GM21390 (cell line): Measurements from ENCODE around the gene WFDC10B.
"Not testable (repeated sequence)": the region's sequence is repeated elsewhere in the genome, so short reads cannot be mapped to it uniquely, and the experiment has no call there.

Experiments
- ATAC-seq: cut with Tn5 transposase; IDR thresholded peaks from one replicate; pipeline ENCODE4 v1.9.1; 2021; ENCODE audit not compliant: unreplicated experiment

WFDC10B gene

GRCh38 chr20:45704969-45705637, at the start of gene WFDC10B:
TSS of gene WFDC10B (minus strand) at chr20:45705019. CDS start at chr20:45685992, 19,027 bp downstream.
- no peak for ATAC-seq

- ATAC-seq, result no peak
These were observed 47.9 kb upstream of the WFDC10B start for GRCh38 chr20:45752746-45753145.

GRCh38 chr20:45751721-45752120, 46.9 kb upstream of the WFDC10B start:
- ATAC-seq, result no peak

GRCh38 chr20:45745015-45745414, 40.2 kb upstream of the WFDC10B start:
- no peak for ATAC-seq

- ATAC-seq, result no peak
These were observed 37.8 kb upstream of the WFDC10B start for GRCh38 chr20:45742596-45742995.

GRCh38 chr20:45735988-45736387, 31.2 kb upstream of the WFDC10B start:
- no peak for ATAC-seq

GRCh38 chr20:45735552-45735951, 30.7 kb upstream of the WFDC10B start:
- no peak for ATAC-seq

- ATAC-seq, result no peak
These were observed 27.4 kb upstream of the WFDC10B start for GRCh38 chr20:45732199-45732598.

- no peak for ATAC-seq
These were observed 22.2 kb upstream of the WFDC10B start for GRCh38 chr20:45727044-45727443.

GRCh38 chr20:45725134-45725533, 20.3 kb upstream of the WFDC10B start:
- no peak for ATAC-seq

GRCh38 chr20:45722047-45722446, 17.2 kb upstream of the WFDC10B start, which contains the start of gene SPINT4:
TSS of gene SPINT4 (plus strand) at chr20:45722347. CDS start at chr20:45722368, 21 bp downstream.
- no peak for ATAC-seq

GRCh38 chr20:45716141-45716688, 11.4 kb upstream of the WFDC10B start:
- ATAC-seq, result not testable (repeated sequence)

- ATAC-seq, result no peak
These were observed 2.9 kb downstream of the WFDC10B start, which contains the start of gene WFDC13 for GRCh38 chr20:45701873-45702272. TSS of gene WFDC13 (plus strand) at chr20:45702038. CDS start at chr20:45702124, 86 bp downstream.

GRCh38 chr20:45701104-45701503, 3.7 kb downstream of the WFDC10B start:
- ATAC-seq, result no peak

GRCh38 chr20:45695496-45695895, 9.3 kb downstream of the WFDC10B start:
- no peak for ATAC-seq

- not testable (repeated sequence) for ATAC-seq
These were observed 11.5 kb downstream of the WFDC10B start for GRCh38 chr20:45693346-45693745.

- no peak for ATAC-seq
These were observed 18.9 kb downstream of the WFDC10B start for GRCh38 chr20:45685896-45686295.

GRCh38 chr20:45679650-45680049, 25.2 kb downstream of the WFDC10B start:
- ATAC-seq, result no peak

GRCh38 chr20:45672765-45673164, 32.1 kb downstream of the WFDC10B start:
- ATAC-seq, result no peak

- no peak for ATAC-seq
These were observed 34.7 kb downstream of the WFDC10B start, which contains the start of gene WFDC11 for GRCh38 chr20:45670139-45670538. TSS of gene WFDC11 (minus strand) at chr20:45670239. CDS start at chr20:45650600, 19,639 bp downstream.

- ATAC-seq, result not testable (repeated sequence)
These were observed 47.8 kb downstream of the WFDC10B start for GRCh38 chr20:45657038-45657437.

GRCh38 chr20:45651726-45652125, 53.1 kb downstream of the WFDC10B start:
- not testable (repeated sequence) for ATAC-seq
